Kidney capillary endothelial cell (primary cell): Measurements from ENCODE around the gene MKKS.
"Not testable (repeated sequence)": the region's sequence is repeated elsewhere in the genome, so short reads cannot be mapped to it uniquely, and the experiment has no call there.

Experiments used
- DNase-seq: peaks from one replicate; pipeline ENCODE4 v3.0.0-alpha.2; 2018; ENCODE audit warnings: low spot score

Gene MKKS

DNA sequence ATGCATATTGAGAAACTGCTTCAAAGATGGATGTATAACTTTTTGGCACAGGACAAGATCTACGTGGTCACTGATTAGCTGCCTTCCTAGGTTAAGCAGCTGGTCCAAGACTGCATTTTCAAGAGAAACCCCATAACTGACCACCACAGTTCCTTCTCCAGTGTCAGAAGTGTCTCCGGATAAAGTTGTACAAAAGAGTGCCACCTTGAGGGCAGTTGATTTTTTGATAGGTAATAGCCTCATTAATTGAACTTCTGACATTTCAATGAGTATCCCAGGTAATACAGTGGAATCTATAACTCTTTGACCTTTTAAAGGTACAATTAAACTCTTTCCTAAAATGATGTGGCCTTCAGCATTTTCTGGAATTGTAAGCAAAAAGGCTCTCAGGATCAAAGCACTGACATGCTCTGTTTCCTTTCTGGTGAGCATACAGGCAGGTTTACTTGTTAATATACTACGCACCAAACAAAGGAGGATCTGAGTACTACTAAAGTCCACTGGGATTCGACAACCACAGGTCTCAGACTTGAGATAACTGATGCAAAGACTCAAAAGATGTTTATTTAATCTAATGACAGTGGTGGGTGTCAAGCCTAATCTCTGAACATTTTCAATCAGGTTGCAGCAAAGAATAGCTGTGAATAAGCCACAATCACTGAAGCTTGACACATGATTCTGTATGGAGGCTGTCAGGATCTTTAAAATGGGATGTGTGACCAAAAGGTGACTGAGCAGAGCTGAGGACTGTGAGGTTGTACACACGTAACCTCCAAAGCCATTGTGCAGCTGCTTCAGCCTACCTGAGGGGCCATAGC is 21.2 kb downstream of the MKKS start:
- no peak for DNase-seq

DNA sequence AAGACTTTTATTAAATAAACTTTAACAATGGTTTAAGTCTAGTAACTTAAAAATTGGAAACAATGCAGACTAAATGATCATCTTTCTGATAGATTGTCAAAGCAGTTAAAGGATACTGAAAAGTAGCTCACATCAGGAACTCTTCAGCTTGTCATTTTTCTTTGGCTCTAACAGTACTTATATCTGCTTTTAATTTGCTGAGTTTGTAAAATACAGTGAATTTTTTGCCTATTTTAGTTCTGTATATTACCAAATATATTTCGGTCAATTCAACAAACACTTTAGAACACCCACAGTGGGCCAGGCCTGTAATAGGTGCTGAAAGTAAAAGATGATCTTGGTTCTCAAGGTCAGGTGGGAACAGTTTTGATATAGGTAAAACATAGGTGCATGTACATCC is 22.3 kb downstream of the MKKS start:
- DNase-seq: no peak

DNA sequence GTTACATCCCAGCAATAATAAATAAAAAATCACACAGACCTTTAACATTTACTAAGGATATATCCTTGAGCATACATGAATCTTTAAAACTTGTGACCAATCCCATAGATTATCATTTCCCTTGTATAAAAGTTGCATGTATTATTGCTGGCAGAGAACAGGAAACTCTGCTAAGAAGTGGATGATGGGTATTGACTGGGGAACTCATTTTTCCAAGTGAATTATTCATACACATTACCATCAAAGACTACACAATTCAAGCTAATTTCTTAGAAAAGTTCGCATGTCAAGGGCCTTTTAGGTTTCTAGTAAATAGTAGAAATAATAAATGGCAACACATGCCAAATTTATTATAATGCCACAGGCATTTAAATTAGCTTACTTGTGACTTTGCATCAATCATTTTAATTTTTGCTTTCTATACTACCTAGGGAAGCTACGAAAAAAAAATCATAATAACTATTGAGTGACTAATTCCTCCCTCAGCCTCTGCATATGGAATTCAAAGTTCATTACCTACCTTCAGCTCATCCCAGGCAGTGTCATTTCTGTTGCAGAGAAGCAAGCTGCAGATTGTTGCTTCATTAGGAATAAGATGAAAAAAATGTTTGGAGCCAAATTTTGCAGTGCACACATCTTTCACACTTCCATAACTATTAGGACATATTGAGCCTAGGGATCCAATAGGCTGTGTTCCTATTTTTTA is 25.8 kb downstream of the MKKS start:
- DNase-seq: no peak

DNA sequence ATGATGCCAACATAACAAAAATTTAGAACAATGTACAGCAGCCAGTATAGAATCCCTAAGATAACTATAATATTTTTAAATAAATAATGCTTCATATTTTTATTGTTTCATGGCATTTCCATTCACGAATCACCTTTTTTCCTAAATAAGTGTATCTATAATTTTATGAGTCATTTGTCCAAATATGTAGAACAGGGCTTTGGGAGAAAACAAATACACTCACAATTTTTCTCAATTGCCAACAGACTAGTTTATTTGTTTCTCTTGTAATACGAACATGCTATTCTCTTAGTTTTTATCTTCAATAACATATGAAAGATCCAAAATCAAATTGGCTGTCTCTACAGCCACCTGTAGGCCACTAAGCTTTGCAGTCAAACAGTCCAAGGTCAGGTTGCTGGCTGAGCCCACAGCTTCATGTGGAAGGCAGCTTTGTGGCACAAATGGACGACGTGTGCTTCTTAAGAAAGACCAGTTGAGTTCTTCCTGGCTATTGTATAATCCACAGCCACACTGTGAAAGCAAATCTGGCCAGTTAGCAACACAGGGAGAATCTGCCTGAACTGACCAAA is 29.0 kb downstream of the MKKS start:
- DNase-seq: no peak

DNA sequence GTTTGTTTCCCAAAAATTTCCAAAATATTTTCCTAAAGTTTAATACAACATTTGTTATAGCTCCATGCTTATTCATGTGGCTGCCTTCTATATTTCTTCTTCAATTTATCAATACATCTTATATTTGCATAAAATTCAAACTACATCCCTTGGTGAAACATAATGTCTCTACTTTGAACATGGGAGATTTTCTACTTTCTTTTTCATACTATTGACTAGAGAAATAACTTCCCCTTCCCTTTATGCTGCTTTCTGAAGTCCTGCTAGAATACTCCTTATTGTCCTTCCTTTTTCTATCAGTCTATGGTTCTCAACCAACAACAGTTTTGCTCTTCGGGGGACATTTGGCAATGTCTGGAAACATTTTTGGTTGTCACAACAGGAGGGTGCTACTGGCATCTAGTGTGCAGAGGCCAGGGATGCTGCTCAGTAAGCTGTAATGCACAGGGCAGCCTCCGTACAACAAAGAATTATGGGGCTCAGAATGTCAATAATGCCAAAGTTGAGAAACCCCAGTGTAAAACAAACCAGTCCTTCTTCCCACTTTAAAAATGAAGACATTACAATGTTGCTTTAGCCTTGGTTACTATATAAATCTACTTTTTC is 29.9 kb downstream of the MKKS start:
- no peak for DNase-seq

DNA sequence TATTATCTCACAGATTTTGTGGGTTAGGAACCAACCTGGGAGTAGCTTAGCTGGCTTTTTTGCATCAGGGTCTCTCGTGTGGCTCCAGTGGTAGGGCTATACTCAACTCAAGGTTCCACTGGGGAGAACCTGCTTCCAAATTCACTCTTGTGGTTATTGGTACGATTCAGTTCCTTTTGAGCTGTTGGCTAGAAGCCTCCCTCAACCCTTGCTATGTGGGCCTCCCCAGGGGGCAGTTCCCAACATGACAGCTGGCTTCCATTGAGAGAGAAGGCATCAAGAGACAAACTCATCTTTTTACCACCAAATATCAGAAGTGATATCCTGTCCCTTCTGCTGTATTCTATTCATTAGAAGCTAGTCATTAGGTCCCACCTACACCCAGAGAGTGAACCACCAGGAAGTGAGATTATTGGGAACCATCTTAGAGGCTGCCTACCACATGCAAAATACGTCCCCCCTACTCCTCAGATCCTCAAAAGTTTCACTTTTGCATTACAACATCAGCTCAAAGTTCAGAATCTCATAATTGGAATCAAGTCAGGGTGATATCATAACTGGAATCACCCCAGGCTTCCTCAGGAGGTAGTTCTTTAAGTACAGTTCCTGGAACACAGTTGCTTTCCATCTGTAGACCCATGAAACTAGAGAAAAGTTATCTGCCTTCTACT is 30.9 kb downstream of the MKKS start:
- no peak for DNase-seq

DNA sequence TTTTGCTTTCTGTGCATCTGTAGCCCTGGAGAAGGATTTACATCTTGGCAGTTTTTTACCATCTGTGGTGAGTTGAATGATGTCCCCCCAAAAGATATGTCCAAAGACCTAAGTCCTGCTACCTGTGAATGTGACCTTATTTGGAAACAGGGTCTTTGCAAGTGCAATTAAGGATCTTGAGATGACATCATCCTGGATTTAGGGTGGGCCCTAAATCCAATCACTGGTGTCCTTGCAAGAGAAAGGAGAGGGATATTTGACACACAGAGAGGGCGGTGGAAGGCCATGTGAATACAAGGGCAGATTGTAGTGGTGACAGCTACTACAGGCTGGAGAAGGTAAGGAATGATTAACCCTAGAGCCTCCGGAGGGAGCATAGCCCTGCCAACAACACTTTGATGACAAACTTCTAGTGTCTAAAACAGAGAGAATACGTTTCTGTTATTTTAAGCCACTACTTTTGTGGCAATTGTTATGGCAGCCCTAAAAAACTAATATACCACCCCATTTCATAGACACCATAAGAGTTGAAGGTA is 35.1 kb downstream of the MKKS start:
- no peak for DNase-seq

DNA sequence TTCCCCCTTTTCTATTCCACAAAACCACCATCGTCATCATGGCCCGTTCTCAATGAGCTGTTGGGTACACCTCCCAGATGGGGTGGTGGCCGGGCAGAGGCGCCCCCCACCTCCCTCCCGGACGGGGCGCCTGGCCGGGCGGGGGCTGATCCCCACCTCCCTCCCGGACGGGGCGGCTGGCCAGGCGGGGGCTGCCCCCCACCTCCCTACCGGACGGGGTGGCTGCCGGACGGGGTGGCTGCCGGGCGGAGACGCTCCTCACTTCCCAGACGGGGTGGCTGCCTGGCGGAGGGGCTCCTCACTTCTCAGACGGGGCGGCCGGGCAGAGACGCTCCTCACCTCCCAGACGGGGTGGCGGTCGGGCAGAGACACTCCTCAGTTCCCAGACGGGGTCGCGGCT is 39.3 kb downstream of the MKKS start:
- not testable (repeated sequence) for DNase-seq

DNA sequence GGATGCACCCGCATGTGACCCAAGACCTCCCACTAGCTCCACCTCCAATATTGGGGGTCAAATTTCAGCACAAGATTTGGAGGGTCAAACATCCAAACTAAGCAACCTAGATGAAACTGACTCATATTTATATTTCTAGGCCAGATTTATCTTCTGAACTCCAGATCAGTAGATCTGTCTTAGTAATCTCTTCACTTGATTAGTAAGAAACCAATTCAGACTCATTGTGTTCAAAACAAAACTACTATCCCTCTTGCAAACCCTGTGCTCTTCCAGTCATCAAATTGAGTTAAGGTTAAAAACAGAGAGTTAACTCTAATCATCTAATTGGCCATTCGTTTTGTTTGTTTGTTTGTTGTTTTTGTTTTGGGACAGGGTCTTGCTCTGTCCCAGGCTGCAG is 43.3 kb downstream of the MKKS start:
- DNase-seq: no peak

DNA sequence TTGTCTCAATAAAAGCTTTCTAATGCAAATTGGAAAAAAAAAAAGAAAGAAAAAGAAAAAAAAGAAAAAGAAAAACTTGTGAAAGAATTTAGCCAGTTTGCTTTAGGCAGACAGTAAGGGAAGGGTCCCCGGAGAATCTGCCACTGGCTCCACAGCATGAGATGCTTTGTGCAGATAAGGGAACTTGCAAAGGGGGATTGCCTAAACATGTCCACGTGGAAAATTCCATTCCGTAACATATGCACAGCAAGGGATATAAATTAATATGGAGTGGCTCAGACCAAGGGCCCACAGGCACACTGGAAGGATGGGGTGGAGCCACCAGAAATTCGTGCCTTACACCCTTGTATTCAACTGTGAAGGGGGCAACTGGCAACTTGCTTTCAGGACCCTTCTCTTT is 45.4 kb downstream of the MKKS start:
- no peak for DNase-seq

DNA sequence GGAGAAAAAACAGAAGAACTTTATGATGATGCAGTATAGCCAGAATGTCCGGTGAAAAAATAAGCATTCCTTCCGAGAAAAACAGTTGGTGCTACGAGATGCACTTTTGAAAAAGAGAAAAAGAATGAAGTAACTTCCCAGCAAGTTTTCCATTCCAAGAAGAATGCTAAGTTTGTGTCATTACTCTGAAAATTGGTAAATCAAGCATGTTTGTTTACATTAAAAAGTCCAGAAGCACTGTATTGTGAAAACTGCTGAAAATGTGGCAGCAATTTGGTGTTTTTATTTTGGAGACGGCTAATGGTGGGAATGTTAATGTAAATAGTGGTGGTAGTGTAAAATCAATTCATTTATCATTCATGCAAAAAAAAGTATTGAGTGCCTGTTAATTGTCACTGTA is 46.3 kb downstream of the MKKS start:
- DNase-seq: no peak

DNA sequence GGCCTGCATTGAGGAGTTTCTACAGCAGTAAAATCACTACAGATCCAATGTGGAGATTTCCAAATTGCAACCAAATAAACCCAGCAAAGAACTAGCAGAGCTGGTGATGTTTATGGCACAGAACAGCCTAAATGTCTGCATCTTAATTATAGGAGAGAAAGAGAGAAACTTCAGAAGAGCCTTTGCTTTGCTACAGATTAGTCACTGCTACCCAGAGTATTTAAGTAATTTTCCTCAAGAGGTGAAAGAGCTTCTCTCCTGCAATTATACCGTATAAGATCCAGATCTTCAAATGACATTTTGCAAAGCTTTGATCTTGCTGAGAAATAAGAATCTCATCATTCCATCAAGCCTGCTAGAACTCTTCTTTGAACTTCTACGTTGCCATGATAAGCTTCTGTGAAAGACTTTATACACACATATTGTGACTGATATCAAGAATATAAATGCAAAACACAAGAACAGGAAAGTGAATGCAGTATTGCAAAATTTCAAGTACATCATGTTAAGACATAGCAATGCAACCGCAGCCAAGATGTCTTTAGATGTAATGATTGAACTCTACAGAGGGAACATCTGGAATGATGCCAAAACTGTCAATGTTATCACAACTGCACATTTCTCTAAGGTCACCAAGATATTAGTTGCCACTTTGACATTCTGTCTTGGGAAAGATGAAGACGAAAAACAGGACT is 48.0 kb downstream of the MKKS start:
- no peak for DNase-seq

DNA sequence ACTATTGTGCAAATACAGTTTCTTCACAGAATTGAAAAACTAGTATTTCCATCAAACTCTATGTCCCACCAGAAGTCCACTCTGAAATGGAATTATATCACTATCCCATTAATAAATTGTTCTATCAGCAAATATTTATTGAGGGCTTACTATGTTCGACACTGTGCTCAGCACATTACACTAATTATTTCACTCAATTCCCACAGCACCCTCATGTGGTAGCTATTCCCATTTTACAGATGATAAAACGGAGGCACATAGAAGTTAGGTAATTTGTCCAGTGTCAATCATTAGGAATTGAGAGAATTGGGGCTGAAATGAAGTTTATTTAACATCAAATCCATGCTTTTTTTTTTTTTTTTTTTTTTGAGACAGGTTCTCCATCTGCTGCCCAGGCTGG is 52.5 kb downstream of the MKKS start:
- DNase-seq: no peak

DNA sequence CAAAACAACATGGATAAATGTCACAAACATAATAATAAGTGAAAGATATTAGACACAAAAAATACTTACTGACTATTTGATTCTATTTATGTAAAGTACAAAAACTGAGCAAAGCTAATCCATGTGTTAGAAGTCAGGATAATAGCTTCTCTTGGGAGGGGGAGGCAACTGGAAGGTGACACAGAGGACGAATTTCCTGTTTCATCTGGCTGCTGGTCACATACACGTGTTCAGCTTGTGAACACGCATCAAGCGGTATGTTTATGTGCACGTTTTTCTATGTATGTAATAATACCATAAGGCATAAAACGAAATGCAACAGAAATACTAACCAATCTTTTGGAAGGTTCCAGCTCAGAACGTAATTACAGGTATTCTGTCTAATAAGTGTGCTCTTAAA is 54.3 kb downstream of the MKKS start:
- peak; percentile 33 for DNase-seq

DNA sequence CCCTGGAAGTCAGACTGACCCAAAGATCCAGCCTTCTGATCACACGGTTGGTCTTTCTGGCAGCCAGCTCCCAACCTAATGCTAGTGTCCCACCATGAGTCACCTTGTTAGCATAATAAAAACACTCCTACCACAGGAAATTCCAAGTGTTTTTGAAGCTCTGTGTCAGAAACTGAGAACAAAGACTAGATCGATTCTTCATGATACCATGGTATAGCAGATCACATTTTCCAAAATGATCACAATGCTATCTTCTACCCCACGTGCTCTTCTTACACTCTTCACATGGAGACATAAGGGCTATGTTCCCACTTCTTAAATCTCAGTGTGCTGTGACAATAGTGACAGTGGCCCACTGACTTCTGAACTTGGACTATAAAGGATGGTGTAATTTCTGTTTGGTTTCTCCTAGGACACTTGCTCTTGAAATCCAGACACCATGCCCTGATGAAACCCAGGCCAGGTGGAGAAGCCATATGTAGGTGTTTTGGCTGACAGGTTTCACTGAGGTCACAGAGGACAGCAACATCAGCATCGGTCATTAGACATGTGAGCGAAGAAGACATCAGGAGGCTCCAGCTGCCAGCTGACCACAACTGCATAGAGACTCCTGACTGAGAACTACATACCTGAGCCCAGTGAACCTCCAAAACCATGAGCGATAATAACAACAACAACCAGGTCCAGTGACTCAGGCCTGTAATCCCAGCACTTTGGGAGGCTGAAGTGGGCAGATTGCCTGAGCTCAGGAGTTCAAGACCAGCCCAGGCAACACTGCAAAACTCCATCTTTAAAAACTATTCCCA is 57.5 kb downstream of the MKKS start:
- peak; percentile 64 for DNase-seq

DNA sequence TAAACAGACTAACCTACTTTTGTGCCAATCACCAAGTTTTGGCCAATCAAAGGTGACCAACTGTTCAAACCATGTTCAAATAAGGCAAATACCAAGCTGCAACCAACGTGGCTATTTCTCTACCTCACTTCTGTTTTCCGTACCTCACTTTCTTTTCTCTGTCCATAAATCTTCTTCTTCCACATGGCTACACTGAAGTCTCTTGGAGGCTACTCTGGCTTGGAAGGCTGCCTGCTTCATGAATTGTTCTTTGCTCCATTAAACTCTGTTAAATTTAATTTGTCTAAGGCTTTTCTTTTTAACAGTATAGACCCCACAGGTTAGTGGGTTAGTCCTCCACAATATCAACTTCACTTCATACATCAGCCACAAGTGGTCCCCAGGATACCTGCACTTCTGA is 58.8 kb downstream of the MKKS start:
- DNase-seq: no peak

DNA sequence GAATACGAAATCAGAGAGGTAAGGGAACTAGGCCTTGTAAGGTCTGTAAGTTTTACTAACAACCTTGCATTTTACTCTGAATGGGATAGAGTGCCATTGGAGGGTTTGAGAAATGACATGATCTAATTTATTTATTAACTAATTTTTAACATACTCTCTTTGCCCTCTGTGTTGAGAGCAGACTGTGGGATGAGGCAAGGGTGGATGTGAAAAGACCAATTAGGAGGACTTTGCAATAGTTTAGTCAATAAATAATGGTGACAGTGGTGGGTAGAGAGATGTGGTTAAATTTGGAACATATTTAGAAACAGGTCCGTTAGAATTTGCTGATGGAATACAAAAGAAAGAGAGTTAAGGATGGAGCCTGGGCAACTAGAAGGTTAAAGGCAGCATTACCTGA is 60.0 kb downstream of the MKKS start:
- DNase-seq: no peak

DNA sequence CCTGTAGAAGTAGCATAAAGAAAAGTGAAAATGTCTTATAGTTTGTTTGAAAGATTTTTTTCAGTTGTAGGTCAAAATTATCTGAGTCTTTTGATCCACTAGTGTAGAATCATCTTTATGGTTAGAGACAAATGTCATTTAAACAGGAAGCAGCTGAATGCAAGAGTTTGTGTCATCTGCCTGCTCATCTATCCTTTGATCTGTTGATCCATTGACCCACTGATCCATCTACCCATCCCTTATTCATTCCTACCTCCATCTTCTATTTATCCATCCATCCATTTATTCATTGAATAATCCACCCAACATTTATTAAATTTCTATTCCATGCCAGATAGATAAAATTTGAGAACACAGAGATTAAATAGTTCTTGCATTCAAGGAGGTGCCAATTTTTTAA is 62.6 kb downstream of the MKKS start:
- DNase-seq: no peak

DNA sequence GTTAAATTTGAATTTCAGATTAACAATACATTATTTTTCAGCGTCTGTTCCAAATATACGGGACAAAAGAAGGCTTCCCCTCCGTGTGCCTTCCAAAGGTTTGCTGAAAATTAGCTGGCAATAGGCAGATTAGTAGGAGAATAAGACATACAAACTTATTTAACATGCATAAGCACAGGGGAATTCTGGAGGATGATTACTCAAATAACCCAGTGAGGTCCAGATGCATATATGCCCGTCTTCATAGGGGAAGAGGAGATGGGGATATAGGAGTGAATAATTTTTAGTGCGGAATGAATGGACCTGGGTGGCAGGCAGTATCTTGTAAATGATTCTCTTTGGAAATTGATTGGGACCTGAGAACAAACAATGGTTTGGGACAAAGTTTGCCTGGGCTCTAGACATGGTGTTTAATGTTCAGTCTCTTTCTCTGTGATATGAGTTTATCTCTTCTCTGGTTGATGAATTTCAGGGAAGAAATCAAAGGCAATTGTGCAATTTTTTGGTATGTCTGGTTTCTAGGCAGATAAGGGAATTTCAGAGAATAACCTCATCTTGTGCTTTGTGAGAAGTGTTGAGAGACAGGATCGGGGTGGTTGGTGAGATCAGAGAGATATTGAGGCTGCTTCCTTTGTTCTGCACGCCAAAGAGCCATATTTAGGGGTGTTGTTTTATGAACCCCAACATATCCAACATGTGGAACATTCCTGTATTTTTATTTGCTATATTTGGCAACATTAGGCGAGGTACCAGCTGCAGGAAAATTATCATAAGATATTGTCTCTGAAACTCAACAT is 63.7 kb downstream of the MKKS start:
- DNase-seq: no peak

DNA sequence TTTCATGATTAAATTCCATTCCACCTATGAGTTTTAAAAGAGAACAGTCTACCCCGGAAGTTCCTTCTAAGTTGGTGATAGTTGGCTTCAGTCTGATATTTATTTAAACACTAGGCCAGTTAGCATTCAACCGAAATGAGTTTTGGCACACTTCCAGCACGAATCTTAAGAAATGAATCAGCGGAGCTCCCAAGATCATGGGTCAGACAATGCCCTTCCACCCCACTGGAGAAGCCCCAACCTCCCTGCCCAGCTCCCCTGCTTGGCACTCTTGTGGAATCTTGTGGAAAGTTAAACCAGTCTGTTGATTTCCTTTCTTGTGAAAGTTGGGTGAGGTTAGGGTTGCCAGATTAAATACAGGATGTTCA is 64.3 kb downstream of the MKKS start:
- DNase-seq: no peak
